GM12878 (cell line): ENCODE results near the gene NAA11.

Experiments
- BACH1 ChIP-seq: fragments of 450-650 bp; IDR thresholded peaks from 2 replicates; pipeline ENCODE4 v1.6.1; 2017; ENCODE audit warnings: mild to moderate bottlenecking, borderline replicate concordance
- CREB1 ChIP-seq: IDR thresholded peaks from 2 replicates; pipeline ENCODE4 v1.6.1; 2012; ENCODE audit warnings: low read depth, mild to moderate bottlenecking, inconsistent platforms
- EZH2 ChIP-seq: IDR thresholded peaks from 2 replicates; pipeline ENCODE4 v1.6.1; 2012; ENCODE audit warnings: low read depth, mild to moderate bottlenecking, control low read depth, inconsistent platforms, low read length, borderline replicate concordance; ENCODE audit not compliant: control insufficient read depth
- FOXM1 ChIP-seq: IDR thresholded peaks from 2 replicates; pipeline ENCODE4 v1.6.1; 2012; ENCODE audit warnings: low read depth, mild to moderate bottlenecking, inconsistent platforms, low read length, moderate library complexity
- MXI1 ChIP-seq: fragments of 150-350 bp; IDR thresholded peaks from 2 replicates; pipeline ENCODE4 v1.6.1; 2011; ENCODE audit warnings: low read depth, mild to moderate bottlenecking, inconsistent platforms, low read length, improper control_type of control experiment
- POLR2AphosphoS5 ChIP-seq: IDR thresholded peaks from 2 replicates; pipeline ENCODE4 v1.6.1; 2011; ENCODE audit warnings: mild to moderate bottlenecking, low read length, inconsistent platforms
- TCF7 ChIP-seq: IDR thresholded peaks from 2 replicates; pipeline ENCODE4 v1.6.1; 2014; ENCODE audit warnings: antibody characterized with exemption, borderline replicate concordance

GRCh38 chr4:79341893-79342653 lies 16.2 kb upstream of the NAA11 start:
- TF ChIP-seq POLR2AphosphoS5 = no peak
- no peak for TF ChIP-seq CREB1
- TF ChIP-seq MXI1 = no peak
- TF ChIP-seq TCF7 = no peak
- no peak for TF ChIP-seq EZH2
- no peak for TF ChIP-seq FOXM1
- TF ChIP-seq BACH1 = no peak
